Right ventricle myocardium inferior (tissue), 1 donor: ENCODE measurements around the gene ZP3. TPM values are rescaled to one million over a fixed set of nuclear protein-coding genes. Genes with fewer than 3 reads are reported as not detected.
"Not testable (repeated sequence)": the region's sequence is repeated elsewhere in the genome, so short reads cannot be mapped to it uniquely, and the experiment has no call there.

ENCODE experiments used
- ATAC-seq: fragments of 200-7000 bp; cut with Tn5 transposase; one replicate; pipeline ENCODE4 v1.9.1; 2020; ENCODE audit warnings: mild to moderate bottlenecking, moderate library complexity
- DNase-seq: peaks from one replicate; pipeline ENCODE4 v3.0.0; 2021; ENCODE audit errors: missing footprints
- intact Hi-C: fragments of 100-400 bp; cut with DNase I; formaldehyde crosslinking; loops from one replicate; pipeline ENCODE4 v1.11.0; 2022
- long read RNA-seq: library from polyadenylated mRNA; unstranded; transcript quantifications from one replicate; pipeline ENCODE4 v2.0.0, GENCODE V29; 2021
- total RNA-seq: library from RNA; stranded (reverse); fragmentation: NEBNext Ultra II Directional; extraction: Animal tissue kit (Norgen Biotek cat#: 25700); gene quantifications from one replicate; pipeline ENCODE4 v1.2.1, GENCODE V29; 2021
- donor health status: DM: no; HTN: yes; CAD: no; lungs with severe emphysema.

The ZP3 gene
- 0.46 TPM for total RNA-seq
- long read RNA-seq: 0 reads

GRCh38 chr7:76424413-76425111, at the start of gene ZP3:
TSS of gene ZP3 (plus strand) at chr7:76424950. CDS start at chr7:76424965, 15 bp downstream.
- DNase-seq (no peak), ATAC-seq (no peak)
- intact Hi-C loops: no loop called here

- no peak for DNase-seq
- intact Hi-C loops: no loop called here
- ATAC-seq: no peak
These were observed 49.5 kb upstream of the ZP3 start for GRCh38 chr7:76375251-76375650.

GRCh38 chr7:76377186-76377918, 47.4 kb upstream of the ZP3 start:
- intact Hi-C loops: no loop called here
- DNase-seq (peak; percentile 72), ATAC-seq (no peak)

- ATAC-seq (no peak), DNase-seq (no peak)
- intact Hi-C loops: no loop called here
These were observed 44.2 kb upstream of the ZP3 start for GRCh38 chr7:76380623-76380966.

- ATAC-seq (no peak), DNase-seq (no peak)
- intact Hi-C loops: no loop called here
These were observed 42.9 kb upstream of the ZP3 start for GRCh38 chr7:76381814-76382213.

GRCh38 chr7:76383089-76383944, 41.4 kb upstream of the ZP3 start:
- no peak for DNase-seq
- ATAC-seq: no peak

GRCh38 chr7:76386691-76387260, 38.0 kb upstream of the ZP3 start:
- intact Hi-C loops: no loop called here
- DNase-seq (no peak), ATAC-seq (no peak)

More at GRCh38 chr7:76383089-76383944, 41.4 kb upstream of the ZP3 start:
- intact Hi-C loops: no loop called here

- DNase-seq, intact Hi-C loops: not testable (repeated sequence)
These were observed 37.0 kb upstream of the ZP3 start for GRCh38 chr7:76387789-76388188.

GRCh38 chr7:76390092-76390491, 34.7 kb upstream of the ZP3 start:
- intact Hi-C loops: no loop called here
- no peak for ATAC-seq
- DNase-seq: peak; percentile 63

More at GRCh38 chr7:76387789-76388188, 37.0 kb upstream of the ZP3 start:
- ATAC-seq: not testable (repeated sequence)

- intact Hi-C loops: loop anchor here (1.0 kb wide), 1 partner anchor 33 kb away; no protein-coding TSS in a partner anchor
- ATAC-seq (no peak), DNase-seq (no peak)
These were observed 32.1 kb upstream of the ZP3 start for GRCh38 chr7:76392531-76393115.

GRCh38 chr7:76393116-76394031, 31.4 kb upstream of the ZP3 start:
- DNase-seq (peak; percentile 98), ATAC-seq (peak; percentile 96)
- intact Hi-C loops: loop anchor here (1.0 kb wide), 1 partner anchor 34 kb away; no protein-coding TSS in a partner anchor

GRCh38 chr7:76394957-76395356, 29.8 kb upstream of the ZP3 start:
- ATAC-seq (no peak), DNase-seq (no peak)
- intact Hi-C loops: no loop called here

GRCh38 chr7:76395605-76395964, 29.2 kb upstream of the ZP3 start:
- ATAC-seq, intact Hi-C loops, DNase-seq: not testable (repeated sequence)

- DNase-seq: no peak
- intact Hi-C loops: no loop called here
- ATAC-seq: no peak
These were observed 28.6 kb upstream of the ZP3 start for GRCh38 chr7:76395965-76396726.

- no peak for DNase-seq
- intact Hi-C loops: no loop called here
- no peak for ATAC-seq
These were observed 27.9 kb upstream of the ZP3 start for GRCh38 chr7:76396864-76397263.

GRCh38 chr7:76397409-76398183, 27.2 kb upstream of the ZP3 start:
- intact Hi-C loops: no loop called here
- ATAC-seq: peak; percentile 34
- DNase-seq: peak; percentile 89
